Muscle layer of duodenum (tissue), 2 donors: ENCODE measurements around the gene DNAJC28.

Experiments
- H3K27ac ChIP-seq: one replicate; pipeline ENCODE4 v1.7.0; 2013; ENCODE audit warnings: mild to moderate bottlenecking, low read length
- H3K27me3 ChIP-seq: one replicate; pipeline ENCODE4 v1.7.0; 2013; ENCODE audit warnings: low read depth, mild to moderate bottlenecking, control low read depth, low read length
- H3K36me3 ChIP-seq, 2 donors: one replicate each; pipeline ENCODE4 v1.7.0; 2013; ENCODE audit warnings: low read length in 2 of 2, control low read depth in 1 of 2, mild to moderate bottlenecking in 1 of 2; ENCODE audit not compliant: insufficient read depth in 2 of 2, control insufficient read depth in 1 of 2
- H3K4me1 ChIP-seq, 2 donors: one replicate each; pipeline ENCODE4 v1.7.0; 2013; ENCODE audit warnings: low read length in 2 of 2, mild to moderate bottlenecking in 2 of 2, control low read depth in 1 of 2, moderate library complexity in 1 of 2; ENCODE audit not compliant: insufficient read depth in 2 of 2, control insufficient read depth in 1 of 2
- H3K4me3 ChIP-seq, 2 donors: one replicate each; pipeline ENCODE4 v1.7.0; 2013; ENCODE audit warnings: low read length in 2 of 2, low read depth in 1 of 2, mild to moderate bottlenecking in 1 of 2
- H3K9me3 ChIP-seq, 2 donors: one replicate each; pipeline ENCODE4 v1.7.0; 2013; ENCODE audit warnings: low read length in 2 of 2, control low read depth in 1 of 2, mild to moderate bottlenecking in 1 of 2; ENCODE audit not compliant: control insufficient read depth in 1 of 2
- donor health status: healthy.

Gene DNAJC28

GRCh38 chr21:33491373-33492102 lies at the start of gene DNAJC28:
Gene DNAJC28 (minus strand): TSS chr21:33491716. CDS start chr21:33489393, 2,323 bp downstream.
- Histone ChIP-seq H3K36me3 (no peaks in the 10 kb centered on the region), H3K9me3 (no peaks in the 10 kb centered on the region), H3K27ac (peak within 1 kb of the TSS; percentile 67), H3K4me3 (peak within 1 kb of the TSS; percentile 90 to 91), H3K4me1 (peaks cover 0 to 5% of the 10 kb centered on the region in 2 donors), H3K27me3 (no peaks in the 10 kb centered on the region)

- Histone ChIP-seq H3K27ac (peak overlapping the region; percentile 100), H3K4me3 (peak overlapping the region; percentile 80 to 97), H3K9me3 (no peaks in the 10 kb centered on the region), H3K27me3 (no peaks in the 10 kb centered on the region), H3K4me1 (peaks cover 7 to 27% of the 10 kb centered on the region in 2 donors), H3K36me3 (peaks cover 13 to 33% of the 10 kb centered on the region in 2 donors)
These were observed 49.7 kb upstream of the DNAJC28 start for GRCh38 chr21:33541105-33541711.

GRCh38 chr21:33540711-33541104 lies 49.2 kb upstream of the DNAJC28 start:
- no peaks in the 10 kb centered on the region for H3K27me3 ChIP-seq
- H3K36me3 ChIP-seq: peaks cover 16 to 35% of the 10 kb centered on the region in 2 donors
- peaks cover 6 to 22% of the 10 kb centered on the region in 2 donors for H3K4me1 ChIP-seq
- no peaks in the 10 kb centered on the region for H3K9me3 ChIP-seq
- peak overlapping the region in 1 of 2 donors; percentile 80 for H3K4me3 ChIP-seq
- no peak overlapping the region for H3K27ac ChIP-seq

- peaks cover 0 to 11% of the 10 kb centered on the region in 2 donors for H3K4me1 ChIP-seq
- no peak overlapping the region for H3K4me3 ChIP-seq
- no peaks in the 10 kb centered on the region for H3K9me3 ChIP-seq
- no peaks in the 10 kb centered on the region for H3K27me3 ChIP-seq
- peaks cover 23 to 40% of the 10 kb centered on the region in 2 donors for H3K36me3 ChIP-seq
- H3K27ac ChIP-seq: no peak overlapping the region
These were observed 48.1 kb upstream of the DNAJC28 start for GRCh38 chr21:33539616-33540015.

- Histone ChIP-seq H3K36me3 (peaks cover 32 to 51% of the 10 kb centered on the region in 2 donors), H3K4me3 (no peak overlapping the region), H3K27me3 (no peaks in the 10 kb centered on the region), H3K27ac (no peak overlapping the region), H3K4me1 (peaks cover 0 to 9% of the 10 kb centered on the region in 2 donors), H3K9me3 (no peaks in the 10 kb centered on the region)
These were observed 45.7 kb upstream of the DNAJC28 start for GRCh38 chr21:33537212-33537611.

- H3K36me3 ChIP-seq: peaks cover 51 to 73% of the 10 kb centered on the region in 2 donors
- H3K4me1 ChIP-seq: no peaks in the 10 kb centered on the region
- H3K27me3 ChIP-seq: no peaks in the 10 kb centered on the region
- H3K9me3 ChIP-seq: no peaks in the 10 kb centered on the region
- no peak overlapping the region for H3K27ac ChIP-seq
- no peak overlapping the region for H3K4me3 ChIP-seq
These were observed 39.5 kb upstream of the DNAJC28 start for GRCh38 chr21:33531007-33531406.

- Histone ChIP-seq H3K4me3 (no peak overlapping the region), H3K36me3 (peaks cover 31 to 41% of the 10 kb centered on the region in 2 donors), H3K9me3 (no peaks in the 10 kb centered on the region), H3K27ac (no peak overlapping the region), H3K4me1 (no peaks in the 10 kb centered on the region), H3K27me3 (no peaks in the 10 kb centered on the region)
These were observed 31.4 kb upstream of the DNAJC28 start for GRCh38 chr21:33522953-33523349.

GRCh38 chr21:33522297-33522952 lies 30.9 kb upstream of the DNAJC28 start:
- Histone ChIP-seq H3K4me1 (no peaks in the 10 kb centered on the region), H3K27me3 (no peaks in the 10 kb centered on the region), H3K36me3 (peaks cover 28 to 41% of the 10 kb centered on the region in 2 donors), H3K27ac (no peak overlapping the region), H3K4me3 (no peak overlapping the region), H3K9me3 (no peaks in the 10 kb centered on the region)

GRCh38 chr21:33518899-33519298 lies 27.4 kb upstream of the DNAJC28 start:
- no peaks in the 10 kb centered on the region for H3K27me3 ChIP-seq
- no peak overlapping the region for H3K27ac ChIP-seq
- no peaks in the 10 kb centered on the region for H3K4me1 ChIP-seq
- H3K9me3 ChIP-seq: no peaks in the 10 kb centered on the region
- peaks cover 36 to 56% of the 10 kb centered on the region in 2 donors for H3K36me3 ChIP-seq
- H3K4me3 ChIP-seq: no peak overlapping the region

- Histone ChIP-seq H3K27ac (no peak overlapping the region), H3K4me1 (no peaks in the 10 kb centered on the region), H3K4me3 (no peak overlapping the region), H3K36me3 (peaks cover 40 to 60% of the 10 kb centered on the region in 2 donors), H3K27me3 (no peaks in the 10 kb centered on the region), H3K9me3 (no peaks in the 10 kb centered on the region)
These were observed 22.7 kb upstream of the DNAJC28 start for GRCh38 chr21:33514229-33514628.

GRCh38 chr21:33512481-33512880 lies 21.0 kb upstream of the DNAJC28 start:
- no peak overlapping the region for H3K4me3 ChIP-seq
- H3K9me3 ChIP-seq: no peaks in the 10 kb centered on the region
- H3K27ac ChIP-seq: no peak overlapping the region
- no peaks in the 10 kb centered on the region for H3K27me3 ChIP-seq
- no peaks in the 10 kb centered on the region for H3K4me1 ChIP-seq
- peaks cover 32 to 57% of the 10 kb centered on the region in 2 donors for H3K36me3 ChIP-seq
